Measurements from ENCODE around the gene ABLIM2. TPM values are rescaled to one million over a fixed set of nuclear protein-coding genes. Genes with fewer than 3 reads are reported as not detected.

ABLIM2 gene
- total and polyA plus RNA-seq, 2 of the 8 experiments (the other 6 are each of a cell fraction or from before 2014, with no cell fraction given), result 2.8 to 3.0 TPM

GRCh38 chr4:8060632-8061031 lies 98.0 kb downstream of the ABLIM2 start:
- no peak for FAIRE-seq
- Histone ChIP-seq H4K5ac (ENCODE audit: insufficient read length, low read depth, low read length) (no peak overlapping the region), H3K18ac (ENCODE audit: extremely low read depth, low read length) (no peak overlapping the region), H3K27ac (ENCODE audit: low read depth, low read length) (no peak overlapping the region), H3K9me3 (ENCODE audit: insufficient read depth in 2 of 2, low read depth in 1 of 2, low read length in 1 of 2) (no peaks in the 10 kb centered on the region), H4K8ac (ENCODE audit: extremely low read depth, insufficient read depth, low read length) (no peak overlapping the region), H3K4me3 (ENCODE audit: extremely low read depth in 1 of 4, insufficient read depth in 2 of 4, low read depth in 3 of 4, low read length in 4 of 4) (no peak overlapping the region), H3K23ac (ENCODE audit: insufficient read length) (no peak overlapping the region), H3K36me3 (ENCODE audit: control insufficient read depth in 2 of 4, insufficient read depth in 4 of 4, low read length in 3 of 4) (no peaks in the 10 kb centered on the region), H2AFZ (ENCODE audit: low read length) (no peak overlapping the region), H3K4ac (replicated peaks; ENCODE audit: insufficient read length, low read depth, low read length) (no peak overlapping the region), H4K91ac (replicated peaks; ENCODE audit: insufficient read length, low read length) (peak overlapping the region; percentile 92), H3K27me3 (replicated peaks in 1 of 4; ENCODE audit: control insufficient read depth in 3 of 4, extremely low read depth in 1 of 4, insufficient read depth in 3 of 4, low read length in 3 of 4) (no peaks in the 10 kb centered on the region; a peak in 1 of 7 replicates), H2BK12ac (ENCODE audit: low read depth, low read length) (peak overlapping the region; percentile 60; the same call in 1 of the 2 replicates), H3K79me2 (ENCODE audit: control insufficient read depth in 1 of 2, insufficient read depth in 2 of 2, low read length in 2 of 2) (no peaks in the 10 kb centered on the region), H3K23me2 (ENCODE audit: low read depth, low read length) (no peaks in the 10 kb centered on the region), H2BK120ac (replicated peaks; ENCODE audit: low read depth, low read length) (no peak overlapping the region), H2BK20ac (ENCODE audit: low read length) (no peak overlapping the region), H2BK5ac (ENCODE audit: low read depth, low read length) (0 out of 2 replicates have a peak overlapping the region, but pooled peaks have one; percentile 68), H2AK5ac (ENCODE audit: low read depth, low read length) (peak overlapping the region; percentile 45), H2BK15ac (ENCODE audit: low read length) (no peak overlapping the region), H3K14ac (ENCODE audit: insufficient read length) (no peak overlapping the region), H3K79me1 (ENCODE audit: low read depth, low read length) (no peaks in the 10 kb centered on the region), H3K4me1 (replicated peaks in 1 of 4; ENCODE audit: control insufficient read depth in 3 of 4, insufficient read depth in 4 of 4, low read length in 3 of 4) (peaks cover 0 to 6% (median 0%) of the 10 kb centered on the region in 4 experiments; a peak in 3 of 7 replicates), H4K20me1 (replicated peaks in 1 of 2; ENCODE audit: control insufficient read depth in 1 of 2, insufficient read depth in 2 of 2, low read length in 2 of 2) (no peaks in the 10 kb centered on the region), H3K56ac (replicated peaks; ENCODE audit: insufficient read length, low read depth, low read length) (no peak overlapping the region), H3K9ac (replicated peaks in 1 of 4; ENCODE audit: extremely low read depth in 1 of 4, low read depth in 3 of 4, low read length in 3 of 4) (no peak overlapping the region), H3K4me2 (ENCODE audit: insufficient read depth in 1 of 2, low read depth in 2 of 2, low read length in 2 of 2) (no peak overlapping the region)
- 92% methylated on average over 18 of the region's 18 CpGs; no CpG with 5 or more reads in 1 of the 2 experiments for WGBS, 2 experiments (ENCODE audit: extremely low coverage in 1 of 2, insufficient coverage in 1 of 2, insufficient read length in 1 of 2, insufficient replicate concordance in 2 of 2, low coverage in 1 of 2, low lambda C conversion rate in 2 of 2, missing lambda C conversion rate in 1 of 2)
- DNase-seq (ENCODE audit: low read depth in 1 of 2, low spot score in 2 of 2), result no peak
- ChIA-PET POLR2A (ENCODE audit: partially characterized antibody) (interaction anchor here (2.2 kb wide), 1 partner anchor 10 kb away, joined by 8 read pairs; no protein-coding TSS in a partner anchor), CTCF (ENCODE audit: partially characterized antibody) (interaction anchor here (1.0 kb wide), 1 partner anchor 25 kb away, joined by 3 read pairs; no protein-coding TSS in a partner anchor)
- no peak for TF ChIP-seq ZNF274 (IDR thresholded peaks at IDR 0.05; ENCODE audit: borderline replicate concordance, extremely low read depth, low read length)
- no peak for TF ChIP-seq EP300 (IDR thresholded peaks at IDR 0.05; ENCODE audit: borderline replicate concordance in 1 of 2, low read depth in 2 of 2, low read length in 2 of 2)
- no peak for TF ChIP-seq NRF1 (IDR thresholded peaks at IDR 0.05; ENCODE audit: low read depth, low read length)
- TF ChIP-seq YY1 (IDR thresholded peaks at IDR 0.05; ENCODE audit: low read depth, low read length), result no peak
- no peak for TF ChIP-seq SP4 (IDR thresholded peaks at IDR 0.05; ENCODE audit: low read length)
- TF ChIP-seq JUND (IDR thresholded peaks at IDR 0.05; ENCODE audit: low read length), result no peak
- TF ChIP-seq CBX8 (IDR thresholded peaks at IDR 0.05; ENCODE audit: borderline replicate concordance, low read depth, low read length), result no peak
- TF ChIP-seq KDM4A (IDR thresholded peaks at IDR 0.05; ENCODE audit: low read depth, low read length, severe bottlenecking), result no peak
- TF ChIP-seq CHD1 (IDR thresholded peaks at IDR 0.05; ENCODE audit: low read depth, low read length), result no peak
- no peak for TF ChIP-seq RNF2 (IDR thresholded peaks at IDR 0.05; ENCODE audit: borderline replicate concordance, low read depth, low read length, missing control alignments, poor library complexity, severe bottlenecking)
- no peak for TF ChIP-seq SP2 (IDR thresholded peaks at IDR 0.05; ENCODE audit: low read length)
- no peak for TF ChIP-seq SRF (IDR thresholded peaks at IDR 0.05; ENCODE audit: low read depth, low read length)
- TF ChIP-seq CTBP2 (IDR thresholded peaks at IDR 0.05; ENCODE audit: borderline replicate concordance, insufficient read depth, insufficient read length, low read length), result no peak

Measured in H1 (cell line).